ENCODE measurements around the gene CDH13. TPM values are rescaled to one million over a fixed set of nuclear protein-coding genes. Genes with fewer than 3 reads are reported as not detected.

Gene CDH13
- total and polyA plus RNA-seq, 2 donors (not counting 1 experiment from before 2014, with no cell fraction given), result 27.6 to 96.7 TPM

DNA sequence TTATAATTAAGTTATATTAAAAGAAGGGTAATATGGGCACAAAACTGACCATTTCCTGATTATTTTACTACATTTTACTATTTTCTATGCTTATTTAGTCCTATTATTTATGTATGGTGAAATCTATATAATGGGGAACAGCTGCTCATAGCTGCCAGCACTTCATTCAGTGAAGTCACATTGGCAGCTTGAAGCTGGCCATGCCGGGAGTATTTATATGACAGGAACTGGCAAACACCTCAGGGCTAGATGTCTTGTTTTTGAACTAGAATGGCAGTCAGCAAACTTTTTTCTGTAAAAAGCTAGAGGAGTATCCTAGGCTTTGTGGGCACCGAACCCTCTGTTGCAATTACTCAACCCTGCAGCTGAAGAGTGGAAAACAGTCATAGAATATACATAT lies 104.1 kb downstream of the CDH13 start:
- DNase-seq (ENCODE audit: low read depth in 2 of 2), result peak in 1 of 2 donors; percentile 69
- Histone ChIP-seq H3K9me3 (ENCODE audit: control insufficient read depth, insufficient read depth, low read depth, low read length) (no peaks in the 10 kb centered on the region), H4K20me1 (ENCODE audit: control insufficient read depth, extremely low read depth, insufficient read depth, low read length) (no peaks in the 10 kb centered on the region), H3K36me3 (ENCODE audit: control insufficient read depth, insufficient read depth, low read length) (no peaks in the 10 kb centered on the region), H3K4me3 (replicated peaks in 1 of 4; ENCODE audit: control extremely low read depth in 1 of 4, insufficient read depth in 1 of 4, low read depth in 3 of 4, low read length in 4 of 4) (no peak overlapping the region), H3K4me1 (ENCODE audit: control insufficient read depth, extremely low read depth, insufficient read depth, low read length) (peaks cover 1% of the 10 kb centered on the region), H3K27ac (ENCODE audit: insufficient read depth, low read length) (no peak overlapping the region), H3K9ac (ENCODE audit: insufficient read depth, low read length) (no peak overlapping the region), H3K79me2 (ENCODE audit: control insufficient read depth, insufficient read depth, low read length) (no peaks in the 10 kb centered on the region), H3K27me3 (ENCODE audit: control insufficient read depth, insufficient read depth, low read length) (no peaks in the 10 kb centered on the region), H2AFZ (ENCODE audit: low read length) (no peak overlapping the region), H3K4me2 (ENCODE audit: extremely low read depth, insufficient read depth, low read length) (no peak overlapping the region)
- TF ChIP-seq, protein P1, sequence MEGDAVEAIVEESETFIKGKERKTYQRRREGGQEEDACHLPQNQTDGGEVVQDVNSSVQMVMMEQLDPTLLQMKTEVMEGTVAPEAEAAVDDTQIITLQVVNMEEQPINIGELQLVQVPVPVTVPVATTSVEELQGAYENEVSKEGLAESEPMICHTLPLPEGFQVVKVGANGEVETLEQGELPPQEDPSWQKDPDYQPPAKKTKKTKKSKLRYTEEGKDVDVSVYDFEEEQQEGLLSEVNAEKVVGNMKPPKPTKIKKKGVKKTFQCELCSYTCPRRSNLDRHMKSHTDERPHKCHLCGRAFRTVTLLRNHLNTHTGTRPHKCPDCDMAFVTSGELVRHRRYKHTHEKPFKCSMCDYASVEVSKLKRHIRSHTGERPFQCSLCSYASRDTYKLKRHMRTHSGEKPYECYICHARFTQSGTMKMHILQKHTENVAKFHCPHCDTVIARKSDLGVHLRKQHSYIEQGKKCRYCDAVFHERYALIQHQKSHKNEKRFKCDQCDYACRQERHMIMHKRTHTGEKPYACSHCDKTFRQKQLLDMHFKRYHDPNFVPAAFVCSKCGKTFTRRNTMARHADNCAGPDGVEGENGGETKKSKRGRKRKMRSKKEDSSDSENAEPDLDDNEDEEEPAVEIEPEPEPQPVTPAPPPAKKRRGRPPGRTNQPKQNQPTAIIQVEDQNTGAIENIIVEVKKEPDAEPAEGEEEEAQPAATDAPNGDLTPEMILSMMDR (conservative IDR thresholded peaks at IDR 0.05 in 1 of 2, IDR thresholded peaks at IDR 0.05 in 1 of 2; ENCODE audit: low read depth in 1 of 2, low read length in 2 of 2), result no peak

DNA sequence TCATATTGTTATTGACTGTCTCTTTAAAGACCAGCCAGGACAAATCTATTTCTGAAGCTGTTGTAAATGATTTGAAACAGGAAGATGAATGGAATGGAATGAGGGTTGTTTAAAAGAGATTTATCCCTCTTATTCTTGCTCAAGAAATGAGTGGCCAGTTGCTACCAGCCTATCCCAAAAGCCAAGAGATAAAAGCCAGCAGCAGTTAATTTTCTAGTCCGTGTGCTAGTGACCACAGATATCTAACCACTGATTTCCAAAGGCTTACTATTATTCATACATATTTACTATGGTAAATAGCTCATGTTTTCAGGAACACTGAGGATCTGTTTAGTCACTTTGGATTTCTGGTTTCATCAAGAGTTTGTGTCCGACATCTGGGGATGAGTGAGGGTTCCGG lies 105.7 kb downstream of the CDH13 start:
- Histone ChIP-seq H3K9me3 (ENCODE audit: control insufficient read depth, insufficient read depth, low read depth, low read length) (no peaks in the 10 kb centered on the region), H3K9ac (ENCODE audit: insufficient read depth, low read length) (no peak overlapping the region), H3K27ac (ENCODE audit: insufficient read depth, low read length) (no peak overlapping the region), H3K4me1 (ENCODE audit: control insufficient read depth, extremely low read depth, insufficient read depth, low read length) (peaks cover 2% of the 10 kb centered on the region), H3K4me3 (replicated peaks in 1 of 4; ENCODE audit: control extremely low read depth in 1 of 4, insufficient read depth in 1 of 4, low read depth in 3 of 4, low read length in 4 of 4) (no peak overlapping the region), H3K4me2 (ENCODE audit: extremely low read depth, insufficient read depth, low read length) (no peak overlapping the region), H3K27me3 (ENCODE audit: control insufficient read depth, insufficient read depth, low read length) (no peaks in the 10 kb centered on the region), H3K36me3 (ENCODE audit: control insufficient read depth, insufficient read depth, low read length) (no peaks in the 10 kb centered on the region), H3K79me2 (ENCODE audit: control insufficient read depth, insufficient read depth, low read length) (no peaks in the 10 kb centered on the region), H4K20me1 (ENCODE audit: control insufficient read depth, extremely low read depth, insufficient read depth, low read length) (no peaks in the 10 kb centered on the region), H2AFZ (ENCODE audit: low read length) (no peak overlapping the region)
- TF ChIP-seq, protein P1 (conservative IDR thresholded peaks at IDR 0.05 in 1 of 2, IDR thresholded peaks at IDR 0.05 in 1 of 2; ENCODE audit: low read depth in 1 of 2, low read length in 2 of 2), result no peak
- TF ChIP-seq EZH2 (IDR thresholded peaks at IDR 0.05; ENCODE audit: low read length, missing control alignments), result no peak
- DNase-seq (ENCODE audit: low read depth in 2 of 2), result peak in 1 of 2 donors; percentile 14

DNA sequence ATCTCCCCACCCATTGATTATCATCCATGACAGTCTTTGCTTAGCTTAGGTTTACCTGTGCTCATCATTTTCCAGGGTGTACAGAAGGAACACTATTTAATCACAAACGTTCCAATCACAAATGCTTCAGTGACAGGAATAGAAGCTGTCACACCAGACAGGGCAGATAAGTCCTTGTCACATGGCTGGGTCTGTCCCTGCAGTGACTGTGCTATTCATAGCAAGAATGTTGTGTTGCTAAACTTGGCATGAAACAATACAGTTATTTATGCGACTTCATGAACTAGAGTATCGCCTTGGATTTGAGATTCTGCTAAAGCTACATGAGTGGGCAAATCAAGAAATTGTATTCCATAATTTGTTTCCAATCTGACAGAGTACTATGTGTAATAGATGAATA lies 108.4 kb downstream of the CDH13 start:
- Histone ChIP-seq H3K27ac (ENCODE audit: insufficient read depth, low read length) (no peak overlapping the region), H2AFZ (ENCODE audit: low read length) (no peak overlapping the region), H3K4me1 (ENCODE audit: control insufficient read depth, extremely low read depth, insufficient read depth, low read length) (peaks cover 2% of the 10 kb centered on the region), H3K4me3 (replicated peaks in 1 of 4; ENCODE audit: control extremely low read depth in 1 of 4, insufficient read depth in 1 of 4, low read depth in 3 of 4, low read length in 4 of 4) (no peak overlapping the region), H3K9ac (ENCODE audit: insufficient read depth, low read length) (no peak overlapping the region), H3K4me2 (ENCODE audit: extremely low read depth, insufficient read depth, low read length) (no peak overlapping the region), H3K27me3 (ENCODE audit: control insufficient read depth, insufficient read depth, low read length) (no peaks in the 10 kb centered on the region), H3K36me3 (ENCODE audit: control insufficient read depth, insufficient read depth, low read length) (no peaks in the 10 kb centered on the region), H3K9me3 (ENCODE audit: control insufficient read depth, insufficient read depth, low read depth, low read length) (no peaks in the 10 kb centered on the region), H4K20me1 (ENCODE audit: control insufficient read depth, extremely low read depth, insufficient read depth, low read length) (no peaks in the 10 kb centered on the region), H3K79me2 (ENCODE audit: control insufficient read depth, insufficient read depth, low read length) (no peaks in the 10 kb centered on the region)
- TF ChIP-seq EZH2 (IDR thresholded peaks at IDR 0.05; ENCODE audit: low read length, missing control alignments), result no peak
- TF ChIP-seq, protein P1 (conservative IDR thresholded peaks at IDR 0.05 in 1 of 2, IDR thresholded peaks at IDR 0.05 in 1 of 2; ENCODE audit: low read depth in 1 of 2, low read length in 2 of 2), result no peak
- peak in 1 of 2 donors; percentile 13 for DNase-seq (ENCODE audit: low read depth in 2 of 2)

Measured in fibroblast of lung (primary cell).